Ovary (tissue), 9 donors: Measurements from ENCODE around the gene CIC. TPM values are rescaled to one million over a fixed set of nuclear protein-coding genes. Genes with fewer than 3 reads are reported as not detected.

Experiments used
- DNase-seq, 5 donors: peaks; one replicate each; pipeline ENCODE4 v3.0.0-alpha.2; 2019 to 2020
- H3K27ac ChIP-seq, 2 donors: fragments of 200-600 bp; one replicate each; pipeline versions ENCODE4 v1.5.1 to v1.8.0; 2019 to 2022
- H3K27me3 ChIP-seq: fragments of 200-600 bp; one replicate; pipeline ENCODE4 v1.8.0; 2022
- H3K36me3 ChIP-seq: fragments of 200-600 bp; sonication (generic); one replicate; pipeline ENCODE4 v1.5.1; 2019
- H3K4me1 ChIP-seq: one replicate; pipeline ENCODE4 v1.8.1; 2013; ENCODE audit warnings: mild to moderate bottlenecking, moderate library complexity; ENCODE audit not compliant: insufficient read depth
- H3K4me3 ChIP-seq: fragments of 200-600 bp; sonication (generic); one replicate; pipeline ENCODE4 v1.5.1; 2017
- H3K9me3 ChIP-seq, 2 donors: fragments of 200-600 bp in 1 of 2; sonication (generic) in 1 of 2; one replicate each; pipeline versions ENCODE4 v1.5.1 to v1.8.1; 2013 to 2019; ENCODE audit warnings: mild to moderate bottlenecking in 1 of 2, moderate library complexity in 1 of 2
- EP300 ChIP-seq: sonication (generic); formaldehyde crosslinking; IDR thresholded peaks from one replicate; pipeline ENCODE4 v1.6.1; 2017; ENCODE audit warnings: antibody characterized with exemption
- POLR2A ChIP-seq: fragments of 450-650 bp; IDR thresholded peaks from one replicate; pipeline ENCODE4 v1.6.1; 2017; ENCODE audit warnings: antibody characterized with exemption, mild to moderate bottlenecking, moderate library complexity
- WGBS, 3 donors: extraction: QIAGEN DNeasy Blood & Tissue Kit in 1 of 3; methylation state at CpG; one replicate each; pipeline versions ENCODE4 v1.1.5 to v1.1.7; 2013 to 2017; 5-methylcytosine and 5-hydroxymethylcytosine counted together
- intact Hi-C, 4 donors: fragments of 100-400 bp; cut with DNase I; formaldehyde crosslinking; loops; one replicate each; pipeline versions ENCODE4 v1.11.0 to v1.15.1; 2022 to 2023
- polyA plus RNA-seq, 2 donors: library from polyadenylated mRNA; stranded (reverse); fragments of 200-250 nt in 1 of 2; fragments of 350-450 nt in 1 of 2; fragmentation: Illumina TruSeq in 1 of 2; extraction: RNeasy Lipid Tissue Mini Kit (QIAGEN cat#74804) in 1 of 2; gene quantifications; one replicate each; pipeline ENCODE4 v1.2.3, GENCODE V29; 2013 to 2014
- total RNA-seq, 7 donors: library from RNA; depleted of rRNA in 2 of 7; stranded (reverse); fragments of >200 nt in 2 of 7; fragmentation: NEBNext Ultra II Directional in 3 of 7; extraction: Animal tissue kit (Norgen Biotek cat#: 25700) in 3 of 7; gene quantifications; one replicate each; pipeline versions ENCODE4 v1.1.0 to v1.2.4, GENCODE V29; 2016 to 2023
- TF ChIP-seq, protein P1 (sequence below), 3 donors: fragments of 450-650 bp in 2 of 3; fragments of 200-600 bp in 1 of 3; IDR thresholded peaks; one replicate each; pipeline versions ENCODE4 v1.5.1 to v1.8.0; 2016 to 2022; ENCODE audit warnings: antibody characterized with exemption in 3 of 3, mild to moderate bottlenecking in 1 of 3
- donor health status: DM: no; HTN: no; CAD: no; lungs with moderate emphysema.
- donor health status: DM: no; HTN: no; CAD: no.
- donor health status: Bipolar disorder and iron deficiency.
- donor health status: DM: yes; HTN: yes; CAD: no.
- donor health status: DM: no; HTN: no; CAD: no.
- donor health status: DM: yes; HTN: yes; CAD: no.

The CIC gene
- total and polyA plus RNA-seq, 9 donors = 6.6 to 139 (median 97.9) TPM

DNA sequence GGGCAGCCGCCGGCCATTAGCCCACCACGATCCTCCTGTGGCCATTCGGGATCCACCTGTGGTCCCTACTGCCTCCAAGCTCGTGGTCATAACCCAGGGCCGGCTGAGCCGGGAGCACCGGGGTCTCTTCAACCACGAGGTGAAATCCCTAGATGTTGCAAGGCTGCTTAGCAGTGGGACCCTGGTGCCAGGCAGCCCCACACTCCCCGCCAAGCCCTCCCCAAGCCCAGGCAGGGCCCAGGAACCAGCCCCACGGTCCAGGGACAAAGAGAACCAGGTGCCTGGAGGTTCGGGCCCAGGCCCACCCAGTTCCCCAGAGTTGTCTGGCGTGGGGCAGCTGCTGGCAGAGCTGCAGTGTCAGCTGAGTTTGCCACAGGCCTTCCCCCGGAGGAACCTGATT is 40.6 kb downstream of the CIC start:
- WGBS, 3 donors = 89 to 95% (median 91%) methylated on average over 14 of the region's 14 CpGs
- H3K27ac ChIP-seq = no peak overlapping the region
- TF ChIP-seq, protein P1, sequence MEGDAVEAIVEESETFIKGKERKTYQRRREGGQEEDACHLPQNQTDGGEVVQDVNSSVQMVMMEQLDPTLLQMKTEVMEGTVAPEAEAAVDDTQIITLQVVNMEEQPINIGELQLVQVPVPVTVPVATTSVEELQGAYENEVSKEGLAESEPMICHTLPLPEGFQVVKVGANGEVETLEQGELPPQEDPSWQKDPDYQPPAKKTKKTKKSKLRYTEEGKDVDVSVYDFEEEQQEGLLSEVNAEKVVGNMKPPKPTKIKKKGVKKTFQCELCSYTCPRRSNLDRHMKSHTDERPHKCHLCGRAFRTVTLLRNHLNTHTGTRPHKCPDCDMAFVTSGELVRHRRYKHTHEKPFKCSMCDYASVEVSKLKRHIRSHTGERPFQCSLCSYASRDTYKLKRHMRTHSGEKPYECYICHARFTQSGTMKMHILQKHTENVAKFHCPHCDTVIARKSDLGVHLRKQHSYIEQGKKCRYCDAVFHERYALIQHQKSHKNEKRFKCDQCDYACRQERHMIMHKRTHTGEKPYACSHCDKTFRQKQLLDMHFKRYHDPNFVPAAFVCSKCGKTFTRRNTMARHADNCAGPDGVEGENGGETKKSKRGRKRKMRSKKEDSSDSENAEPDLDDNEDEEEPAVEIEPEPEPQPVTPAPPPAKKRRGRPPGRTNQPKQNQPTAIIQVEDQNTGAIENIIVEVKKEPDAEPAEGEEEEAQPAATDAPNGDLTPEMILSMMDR (IDR thresholded peaks at IDR 0.05) = no peak
- no peak for TF ChIP-seq POLR2A
- TF ChIP-seq EP300 = no peak
- H3K4me3 ChIP-seq = no peak overlapping the region
- intact Hi-C loops = no loop called here
- H3K4me1 ChIP-seq = peaks cover 3% of the 10 kb centered on the region
- H3K36me3 ChIP-seq = no peaks in the 10 kb centered on the region
- DNase-seq = no peak
- H3K27me3 ChIP-seq = no peaks in the 10 kb centered on the region
- H3K9me3 ChIP-seq = no peaks in the 10 kb centered on the region

DNA sequence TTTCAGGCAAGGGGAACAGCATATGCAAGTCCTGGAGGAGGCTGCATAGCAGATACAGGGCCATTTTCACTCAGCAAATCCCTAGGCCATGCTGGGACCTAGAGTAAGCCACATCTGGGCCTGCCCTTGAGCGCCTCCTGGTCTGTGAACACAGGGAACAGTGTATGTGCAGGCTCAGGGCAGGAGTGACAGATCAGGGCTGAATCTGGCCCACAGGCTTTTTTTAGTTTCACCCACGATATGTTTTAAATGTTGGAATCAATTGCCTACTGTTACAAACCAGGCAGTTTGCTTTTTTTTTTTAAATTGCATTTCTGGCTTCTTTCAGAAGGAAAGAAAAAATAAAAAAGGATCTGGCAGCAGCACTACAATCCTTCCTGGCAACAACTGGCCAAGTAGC is 42.6 kb downstream of the CIC start:
- TF ChIP-seq POLR2A (no peak), EP300 (no peak)
- TF ChIP-seq, protein P1 (IDR thresholded peaks at IDR 0.05) = no peak

DNA sequence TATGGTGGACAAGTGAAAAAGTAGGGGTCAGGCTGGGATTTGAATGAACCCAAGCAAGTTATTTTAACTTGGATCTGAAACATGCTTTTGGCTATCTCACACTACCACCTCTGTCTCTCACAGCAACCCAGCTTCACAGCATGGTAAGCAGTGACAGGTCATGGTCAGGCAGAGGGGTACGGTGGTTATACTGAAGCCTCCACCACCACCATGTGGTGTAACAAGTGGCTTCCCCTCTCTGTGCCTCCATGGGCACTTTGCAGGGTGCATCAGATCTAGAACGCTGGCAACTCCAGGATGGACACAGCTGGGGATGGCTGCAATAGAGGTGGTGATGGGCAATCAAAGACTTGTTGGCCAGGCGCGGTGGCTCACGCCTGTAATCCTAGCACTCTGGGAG is 43.3 kb downstream of the CIC start:
- H3K36me3 ChIP-seq = no peaks in the 10 kb centered on the region
- no peak overlapping the region for H3K4me3 ChIP-seq
- TF ChIP-seq POLR2A (no peak), EP300 (no peak)
- TF ChIP-seq, protein P1 (IDR thresholded peaks at IDR 0.05) = no peak
- H3K9me3 ChIP-seq = no peaks in the 10 kb centered on the region
- intact Hi-C loops = no loop called here
- DNase-seq = no peak
- H3K27me3 ChIP-seq = no peaks in the 10 kb centered on the region
- WGBS, 3 donors = 70 to 76% (median 76%) methylated on average over 5 of the region's 5 CpGs
- peaks cover 3% of the 10 kb centered on the region for H3K4me1 ChIP-seq
- H3K27ac ChIP-seq = no peak overlapping the region

More for the DNA sequence above, 42.6 kb downstream of the CIC start:
- H3K9me3 ChIP-seq = no peaks in the 10 kb centered on the region
- intact Hi-C loops = no loop called here
- DNase-seq = no peak
- H3K27me3 ChIP-seq = no peaks in the 10 kb centered on the region
- H3K36me3 ChIP-seq = no peaks in the 10 kb centered on the region
- no peak overlapping the region for H3K4me3 ChIP-seq
- peaks cover 3% of the 10 kb centered on the region for H3K4me1 ChIP-seq
- H3K27ac ChIP-seq = no peak overlapping the region
- 45 to 61% (median 54%) methylated on average over 2 of the region's 2 CpGs for WGBS, 3 donors

DNA sequence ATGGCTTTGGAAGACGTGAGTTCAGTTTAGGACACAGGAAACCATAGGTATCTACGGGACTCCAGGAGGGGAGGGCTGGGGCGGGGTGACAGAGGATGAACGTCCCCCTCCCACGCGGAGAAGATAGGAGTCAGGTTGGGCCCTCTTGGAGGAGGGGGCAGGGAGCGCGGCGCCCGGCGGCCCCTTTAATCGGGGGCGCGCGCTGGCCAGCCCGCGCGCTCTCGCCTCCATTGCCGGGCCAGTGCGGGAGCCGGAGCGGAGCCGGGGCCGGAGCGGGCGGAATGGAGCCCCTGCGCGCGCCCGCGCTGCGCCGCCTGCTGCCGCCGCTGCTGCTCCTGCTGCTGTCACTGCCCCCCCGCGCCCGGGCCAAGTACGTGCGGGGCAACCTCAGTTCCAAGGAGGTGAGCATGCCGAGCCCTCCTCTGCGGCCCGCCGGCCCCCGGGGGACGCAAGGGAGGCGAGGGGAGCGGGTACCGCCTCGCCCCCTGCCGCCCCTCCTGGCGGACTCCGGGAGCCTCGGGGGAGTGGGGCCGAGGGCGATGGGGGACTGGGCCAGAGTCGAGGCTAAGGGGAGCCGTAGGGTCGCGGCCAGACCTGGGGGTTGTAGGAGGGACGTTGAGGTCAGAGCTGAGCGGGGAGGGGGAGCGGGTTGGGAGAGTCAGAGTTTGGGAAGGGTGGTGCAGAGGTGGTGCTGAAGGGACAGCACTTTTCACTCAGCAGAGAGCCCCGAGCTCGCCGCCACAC is 44.2 kb downstream of the CIC start, which contains the start of gene TMEM145:
Gene TMEM145 (plus strand): TSS at position 214 of the 744 bp plus-strand sequence. CDS start 68 bp downstream, at position 282.
- DNase-seq = peak; percentile 21 to 65 (median 42)
- Histone ChIP-seq H3K4me1 (peaks cover 3% of the 10 kb centered on the region), H3K27me3 (no peaks in the 10 kb centered on the region), H3K9me3 (no peaks in the 10 kb centered on the region), H3K27ac (no peak within 1 kb of the TSS), H3K36me3 (no peaks in the 10 kb centered on the region), H3K4me3 (peak within 1 kb of the TSS; percentile 30)
- no peak for TF ChIP-seq EP300
- TF ChIP-seq, protein P1 (IDR thresholded peaks at IDR 0.05) = peak in 1 of 3 donors; percentile 16
- intact Hi-C loops = no loop called here
- 0 to 2% (median 1%) methylated on average over 26 to 67 of the region's 67 CpGs for WGBS, 3 donors
